BJ (cell line): Measurements from ENCODE around the gene EPHA6. TPM values are rescaled to one million over a fixed set of nuclear protein-coding genes. Genes with fewer than 3 reads are reported as not detected.

Source experiments
- CTCF ChIA-PET: fragments of 350-600 bp; formaldehyde crosslinking; extraction: SDS; loops from one replicate; lab custom pipeline; 2021; ENCODE audit warnings: antibody characterized with exemption, inconsistent platforms; lab: Yijun Ruan, JAX
- POLR2A ChIA-PET: fragments of 300-600 bp; sonication (Branson Sonifier 250); formaldehyde crosslinking; extraction: SDS; loops from one replicate; lab custom pipeline; 2021; ENCODE audit warnings: antibody characterized with exemption; lab: Charles Lee
- DNase-seq: peaks from one replicate; pipeline ENCODE4 v3.0.0-alpha.2; 2011; ENCODE audit warnings: low read depth
- H3K27me3 ChIP-seq: 2 replicates; pipeline ENCODE4 v1.6.0; 2011; ENCODE audit warnings: low read length; ENCODE audit not compliant: control insufficient read depth, insufficient read depth
- H3K36me3 ChIP-seq: 2 replicates; pipeline ENCODE4 v1.5.1; 2011; ENCODE audit warnings: low read length; ENCODE audit not compliant: control insufficient read depth, insufficient read depth
- H3K4me3 ChIP-seq: 2 replicates; pipeline ENCODE4 v1.5.1; 2011; ENCODE audit warnings: low read depth, mild to moderate bottlenecking, control low read depth, low read length
- polyA plus RNA-seq: library from polyadenylated mRNA; depleted of rRNA; stranded (reverse); fragments of >200 nt; gene quantifications from 2 replicates; pipeline ENCODE4 v1.2.3, GENCODE V29; 2011
- TF ChIP-seq, protein P1 (sequence below): IDR thresholded peaks from 2 replicates; pipeline ENCODE4 v1.5.1; 2011; ENCODE audit warnings: low read depth, mild to moderate bottlenecking, control low read depth, inconsistent platforms, low read length, moderate library complexity; ENCODE audit not compliant: insufficient read depth

EPHA6 gene
- polyA plus RNA-seq, 1 experiment, result not detected

DNA sequence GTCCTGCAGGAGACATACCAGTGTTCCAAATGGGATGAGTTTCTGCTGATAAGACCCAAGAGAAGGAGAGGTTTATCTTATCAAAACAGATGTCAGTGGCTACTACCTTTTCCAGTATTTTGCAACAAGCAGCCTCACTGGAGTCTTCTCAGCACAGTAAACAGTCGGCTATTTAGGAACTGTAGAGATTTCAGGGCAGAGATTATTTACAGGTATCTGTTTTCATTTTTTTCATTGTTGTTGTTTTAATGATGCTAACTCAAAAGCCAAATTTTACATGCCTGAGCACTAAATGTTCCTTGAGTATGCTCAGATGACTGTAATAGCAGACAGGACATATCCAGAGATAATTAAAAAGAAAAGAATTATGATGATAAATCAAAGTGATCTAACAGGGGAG lies 252.1 kb downstream of the EPHA6 start:
- Histone ChIP-seq H3K36me3 (no peaks in the 10 kb centered on the region), H3K27me3 (no peaks in the 10 kb centered on the region), H3K4me3 (no peak overlapping the region)
- TF ChIP-seq, protein P1, sequence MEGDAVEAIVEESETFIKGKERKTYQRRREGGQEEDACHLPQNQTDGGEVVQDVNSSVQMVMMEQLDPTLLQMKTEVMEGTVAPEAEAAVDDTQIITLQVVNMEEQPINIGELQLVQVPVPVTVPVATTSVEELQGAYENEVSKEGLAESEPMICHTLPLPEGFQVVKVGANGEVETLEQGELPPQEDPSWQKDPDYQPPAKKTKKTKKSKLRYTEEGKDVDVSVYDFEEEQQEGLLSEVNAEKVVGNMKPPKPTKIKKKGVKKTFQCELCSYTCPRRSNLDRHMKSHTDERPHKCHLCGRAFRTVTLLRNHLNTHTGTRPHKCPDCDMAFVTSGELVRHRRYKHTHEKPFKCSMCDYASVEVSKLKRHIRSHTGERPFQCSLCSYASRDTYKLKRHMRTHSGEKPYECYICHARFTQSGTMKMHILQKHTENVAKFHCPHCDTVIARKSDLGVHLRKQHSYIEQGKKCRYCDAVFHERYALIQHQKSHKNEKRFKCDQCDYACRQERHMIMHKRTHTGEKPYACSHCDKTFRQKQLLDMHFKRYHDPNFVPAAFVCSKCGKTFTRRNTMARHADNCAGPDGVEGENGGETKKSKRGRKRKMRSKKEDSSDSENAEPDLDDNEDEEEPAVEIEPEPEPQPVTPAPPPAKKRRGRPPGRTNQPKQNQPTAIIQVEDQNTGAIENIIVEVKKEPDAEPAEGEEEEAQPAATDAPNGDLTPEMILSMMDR, result no peak
- no peak for DNase-seq
- CTCF ChIA-PET, result no interaction called here
- POLR2A ChIA-PET, result no interaction called here

GRCh38 chr3:97070302-97070701 lies 255.9 kb downstream of the EPHA6 start:
- TF ChIP-seq, protein P1, result no peak
- DNase-seq, result no peak
- Histone ChIP-seq H3K4me3 (no peak overlapping the region), H3K36me3 (no peaks in the 10 kb centered on the region), H3K27me3 (no peaks in the 10 kb centered on the region)
- ChIA-PET POLR2A (no interaction called here), CTCF (interaction anchor here (0.6 kb wide), 1 partner anchor 143 kb away, joined by 3 read pairs; no protein-coding TSS in a partner anchor)

DNA sequence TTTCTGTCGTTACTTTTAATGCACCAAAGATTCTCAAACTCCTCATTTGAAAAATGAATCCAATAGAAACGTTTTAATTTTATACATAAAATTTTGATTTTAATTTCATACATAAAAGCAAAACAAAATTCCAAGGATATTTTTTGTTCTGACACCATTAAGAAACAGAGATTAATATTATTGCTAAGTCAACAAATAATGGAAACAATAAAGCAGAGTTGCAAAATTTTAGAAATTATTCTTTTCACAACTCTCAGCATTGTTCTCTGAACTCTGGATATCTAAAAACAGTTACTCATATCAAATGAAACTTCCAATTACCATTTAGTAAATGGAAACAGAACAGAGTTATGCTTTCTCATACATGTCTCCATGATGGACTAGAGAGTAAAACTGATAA lies 260.2 kb downstream of the EPHA6 start:
- no peak for DNase-seq
- no peaks in the 10 kb centered on the region for H3K27me3 ChIP-seq
- POLR2A ChIA-PET, result no interaction called here
- TF ChIP-seq, protein P1, result no peak
- CTCF ChIA-PET, result no interaction called here
- H3K36me3 ChIP-seq, result no peaks in the 10 kb centered on the region
- no peak overlapping the region for H3K4me3 ChIP-seq

GRCh38 chr3:97076673-97077072 lies 262.3 kb downstream of the EPHA6 start:
- TF ChIP-seq, protein P1, result no peak
- ChIA-PET POLR2A (no interaction called here), CTCF (no interaction called here)
- Histone ChIP-seq H3K4me3 (no peak overlapping the region), H3K36me3 (no peaks in the 10 kb centered on the region), H3K27me3 (no peaks in the 10 kb centered on the region)
- no peak for DNase-seq

DNA sequence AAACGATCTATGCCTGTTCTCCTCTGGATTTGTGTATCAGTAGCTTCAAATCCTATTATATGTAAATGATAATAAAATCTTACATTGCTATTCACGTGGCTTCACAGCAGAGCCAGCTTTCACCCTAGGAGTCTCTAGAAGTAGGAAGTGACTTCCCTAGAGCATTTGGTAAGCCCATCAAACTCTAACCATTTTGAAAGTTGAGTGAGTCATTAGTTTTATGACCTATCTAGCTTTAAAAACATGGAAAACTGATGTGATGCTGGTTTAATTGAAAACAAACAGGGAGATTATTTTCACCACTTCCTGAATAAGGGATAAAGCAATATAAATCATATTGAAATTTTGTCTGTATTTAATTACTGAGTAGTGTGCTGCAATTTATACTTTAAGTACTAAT lies 275.2 kb downstream of the EPHA6 start:
- Histone ChIP-seq H3K27me3 (no peaks in the 10 kb centered on the region), H3K4me3 (no peak overlapping the region), H3K36me3 (no peaks in the 10 kb centered on the region)
- TF ChIP-seq, protein P1, result no peak
- POLR2A ChIA-PET, result no interaction called here
- CTCF ChIA-PET, result no interaction called here
- no peak for DNase-seq
